ENCODE data around the gene CYTH3. TPM values are rescaled to one million over a fixed set of nuclear protein-coding genes. Genes with fewer than 3 reads are reported as not detected.

Gene CYTH3
- total and polyA plus RNA-seq, 9 of the 15 experiments (the other 6 are each of a cell fraction or from before 2014, with no cell fraction given), result 0.25 to 15.2 (median 11.4) TPM

GRCh38 chr7:6242561-6242960, 29.9 kb downstream of the CYTH3 start:
- FAIRE-seq, result no peak
- no peak overlapping the region for H3K4me2 ChIP-seq (ENCODE audit: insufficient read depth, low read length)
- H3K9me1 ChIP-seq (ENCODE audit: control insufficient read depth, insufficient read depth, low read length), result no peaks in the 10 kb centered on the region
- WGBS (ENCODE audit: insufficient coverage, low coverage, missing lambda C conversion rate), result 90% methylated on average over 5 of the region's 5 CpGs
- H2AFZ ChIP-seq (ENCODE audit: low read depth, low read length), result no peak overlapping the region
- H3K27me3 ChIP-seq (ENCODE audit: control insufficient read depth in 2 of 2, insufficient read depth in 2 of 2, low read length in 2 of 2), result no peaks in the 10 kb centered on the region
- H3K27ac ChIP-seq (ENCODE audit: extremely low read depth, low read depth, low read length), result no peak overlapping the region
- H3K4me1 ChIP-seq (replicated peaks in 1 of 2; ENCODE audit: control insufficient read depth in 2 of 2, insufficient read depth in 2 of 2, low read length in 2 of 2), result peaks cover 3 to 5% of the 10 kb centered on the region in 2 experiments; a peak in 2 of 5 replicates
- POLR2A ChIA-PET, result interaction anchor here (1.1 to 1.3 kb wide), 2 partner anchors 9 to 145 kb away, joined by 3 to 5 read pairs; no protein-coding TSS in a partner anchor
- DNase-seq (ENCODE audit: extremely low read depth in 1 of 4, low spot score in 3 of 4), result no peak
- TF ChIP-seq KAT8 (IDR thresholded peaks at IDR 0.05; ENCODE audit: low read depth) (no peak), ZNF75A (CRISPR knock-in tag; IDR thresholded peaks at IDR 0.05) (no peak), TFAM (CRISPR knock-in tag; conservative IDR thresholded peaks at IDR 0.05) (no peak), ZNF589 (CRISPR knock-in tag; IDR thresholded peaks at IDR 0.05; ENCODE audit: low read depth) (no peak), ZNF146 (CRISPR knock-in tag; IDR thresholded peaks at IDR 0.05; ENCODE audit: unreplicated experiment) (no peak), NCOA6 (IDR thresholded peaks at IDR 0.05) (no peak), HOXB6 (CRISPR knock-in tag; IDR thresholded peaks at IDR 0.05; ENCODE audit: borderline replicate concordance) (no peak), ERF (CRISPR knock-in tag; IDR thresholded peaks at IDR 0.05) (no peak), BRD9 (IDR thresholded peaks at IDR 0.05; ENCODE audit: low read depth, partially characterized antibody) (no peak), ADNP (tag; IDR thresholded peaks at IDR 0.05) (no peak), ZNF561 (CRISPR knock-in tag; conservative IDR thresholded peaks at IDR 0.05) (no peak), STAG1 (CRISPR knock-in tag; IDR thresholded peaks at IDR 0.05; ENCODE audit: borderline replicate concordance) (no peak), EP400 (IDR thresholded peaks at IDR 0.05) (no peak), CHCHD3 (CRISPR knock-in tag; IDR thresholded peaks at IDR 0.05) (no peak)
- in situ Hi-C loops (cut with MboI) (no loop called here), intact Hi-C loops (cut with micrococcal nuclease) (no loop called here)
- H3K4me3 ChIP-seq, result no peak overlapping the region
- BruUV-seq (replicated peaks), result no TSS peak
- no peaks in the 10 kb centered on the region for H4K20me1 ChIP-seq (replicated peaks; ENCODE audit: control insufficient read depth, insufficient read depth, low read length)
- peaks cover 9% of the 10 kb centered on the region; the same call in 2 of the 3 replicates for H3K79me2 ChIP-seq (ENCODE audit: control insufficient read depth, insufficient read depth, low read length)
- no peaks in the 10 kb centered on the region for H3K9me3 ChIP-seq (replicated peaks; ENCODE audit: control insufficient read depth, insufficient read depth, low read depth, low read length)
- H3K36me3 ChIP-seq (ENCODE audit: control insufficient read depth, insufficient read depth, low read length), result no peaks in the 10 kb centered on the region
- CTCF ChIA-PET (ENCODE audit: low intra/inter-chr PET ratio), result no interaction called here
- no peak overlapping the region for H3K9ac ChIP-seq (ENCODE audit: insufficient read depth in 1 of 2, low read depth in 2 of 2, low read length in 2 of 2)
- ATAC-seq, result no peak

All from K562 (cell line).